H1 (cell line): Measurements from ENCODE around the gene INHA. TPM values are rescaled to one million over a fixed set of nuclear protein-coding genes. Genes with fewer than 3 reads are reported as not detected.
A peak's percentile ranks its signal among the peaks of the same experiment; 100 is the strongest.

ENCODE experiments used
- CTCF ChIA-PET: fragments of 300-600 bp; sonication (Branson Sonifier 250); formaldehyde crosslinking; loops from one replicate; lab custom pipeline; 2021; ENCODE audit not compliant: partially characterized antibody; lab: Charles Lee
- POLR2A ChIA-PET: fragments of 300-600 bp; sonication (Branson Sonifier 250); formaldehyde crosslinking; loops from one replicate; lab custom pipeline; 2021; ENCODE audit warnings: inconsistent platforms; ENCODE audit not compliant: partially characterized antibody; lab: Charles Lee
- DNase-seq, 2 experiments: peaks; one replicate each; pipeline versions ENCODE4 v3.0.0 to v3.0.0-alpha.2; 2010 to 2022; ENCODE audit warnings: low spot score in 2 of 2, low read depth in 1 of 2, mixed read lengths in 1 of 2
- FAIRE-seq: peaks from 2 replicates; lab custom pipeline; 2011; peaks lifted over from hg19 to GRCh38; lab: Jason Lieb, UNC
- H2AFZ ChIP-seq: 2 replicates; pipeline ENCODE4 v1.8.1; 2012; ENCODE audit warnings: low read length, inconsistent platforms
- H2AK5ac ChIP-seq: 2 replicates; pipeline ENCODE4 v1.6.1; 2013; ENCODE audit warnings: low read depth, low read length
- H2BK120ac ChIP-seq: replicated peaks from 2 replicates; pipeline ENCODE3; 2013; ENCODE audit warnings: low read depth, low read length, inconsistent platforms
- H2BK12ac ChIP-seq: 2 replicates; pipeline ENCODE4 v1.6.1; 2013; ENCODE audit warnings: low read depth, low read length
- H2BK15ac ChIP-seq: 2 replicates; pipeline ENCODE4 v1.6.1; 2013; ENCODE audit warnings: low read length
- H2BK20ac ChIP-seq: 2 replicates; pipeline ENCODE4 v1.6.1; 2013; ENCODE audit warnings: low read length
- H2BK5ac ChIP-seq: 2 replicates; pipeline ENCODE4 v1.6.1; 2013; ENCODE audit warnings: low read depth, low read length
- H3K14ac ChIP-seq: 2 replicates; pipeline ENCODE4 v1.6.1; 2013; ENCODE audit warnings: inconsistent platforms; ENCODE audit not compliant: insufficient read length
- H3K18ac ChIP-seq: 2 replicates; pipeline ENCODE4 v1.6.1; 2013; ENCODE audit warnings: low read length; ENCODE audit errors: extremely low read depth
- H3K23ac ChIP-seq: 2 replicates; pipeline ENCODE4 v1.6.1; 2013; ENCODE audit warnings: inconsistent platforms; ENCODE audit not compliant: insufficient read length
- H3K23me2 ChIP-seq: 2 replicates; pipeline ENCODE4 v1.6.1; 2013; ENCODE audit warnings: low read depth, low read length
- H3K27ac ChIP-seq: 2 replicates; pipeline ENCODE4 v1.6.1; 2011; ENCODE audit warnings: low read depth, low read length, inconsistent platforms
- H3K27me3 ChIP-seq, 4 experiments: replicated peaks in 1 of 4; 1 replicate in 1 of 4; 2 replicates in 3 of 4; pipeline versions ENCODE4 v1.6.1 to v1.8.1; 2011 to 2013; ENCODE audit warnings: low read length in 3 of 4, mild to moderate bottlenecking in 3 of 4, inconsistent platforms in 2 of 4, mixed read lengths in 2 of 4, moderate library complexity in 1 of 4; ENCODE audit not compliant: control insufficient read depth in 3 of 4, insufficient read depth in 3 of 4; ENCODE audit errors: extremely low read depth in 1 of 4
- H3K36me3 ChIP-seq, 4 experiments: 2 replicates each; pipeline versions ENCODE4 v1.6.1 to v1.8.1; 2011 to 2013; ENCODE audit warnings: mild to moderate bottlenecking in 4 of 4, low read length in 3 of 4, moderate library complexity in 2 of 4, control low read depth in 1 of 4, inconsistent platforms in 1 of 4; ENCODE audit not compliant: insufficient read depth in 4 of 4, control insufficient read depth in 2 of 4
- H3K4ac ChIP-seq: replicated peaks from 2 replicates; pipeline ENCODE3; 2013; ENCODE audit warnings: low read length, low read depth, mixed read lengths, inconsistent platforms; ENCODE audit not compliant: insufficient read length
- H3K4me1 ChIP-seq, 4 experiments: replicated peaks in 1 of 4; 1 replicate in 1 of 4; 2 replicates in 3 of 4; pipeline versions ENCODE4 v1.6.1 to v1.8.1; 2011 to 2013; ENCODE audit warnings: low read length in 3 of 4, inconsistent platforms in 2 of 4, mixed read lengths in 1 of 4; ENCODE audit not compliant: insufficient read depth in 4 of 4, control insufficient read depth in 3 of 4
- H3K4me2 ChIP-seq, 2 experiments: 2 replicates each; pipeline versions ENCODE4 v1.6.1 to v1.8.1; 2011 to 2013; ENCODE audit warnings: low read depth in 2 of 2, low read length in 2 of 2, control low read depth in 1 of 2, inconsistent platforms in 1 of 2, mild to moderate bottlenecking in 1 of 2; ENCODE audit not compliant: insufficient read depth in 1 of 2
- H3K4me3 ChIP-seq, 4 experiments: fragments of 200-600, 300-600 bp in 1 of 4; sonication (generic), shearing (Covaris generic), sonication (Bioruptor Twin) in 1 of 4; 2 replicates each; pipeline versions ENCODE4 v1.5.1 to v1.8.1; 2011 to 2016; ENCODE audit warnings: low read length in 4 of 4, low read depth in 3 of 4, control low read depth in 2 of 4, inconsistent platforms in 2 of 4, mild to moderate bottlenecking in 2 of 4, mixed read lengths in 1 of 4, moderate library complexity in 1 of 4; ENCODE audit not compliant: insufficient read depth in 2 of 4; ENCODE audit errors: extremely low read depth in 1 of 4
- H3K56ac ChIP-seq: replicated peaks from 2 replicates; pipeline ENCODE3; 2013; ENCODE audit warnings: low read depth, mild to moderate bottlenecking, mixed read lengths, low read length, inconsistent platforms; ENCODE audit not compliant: insufficient read length
- H3K79me1 ChIP-seq: 2 replicates; pipeline ENCODE4 v1.6.1; 2013; ENCODE audit warnings: low read depth, low read length, control low read depth
- H3K79me2 ChIP-seq, 2 experiments: 2 replicates each; pipeline versions ENCODE4 v1.6.1 to v1.8.1; 2012 to 2013; ENCODE audit warnings: low read length in 2 of 2, mild to moderate bottlenecking in 2 of 2, inconsistent platforms in 1 of 2; ENCODE audit not compliant: insufficient read depth in 2 of 2, control insufficient read depth in 1 of 2
- H3K9ac ChIP-seq, 4 experiments: replicated peaks in 1 of 4; 1 replicate in 1 of 4; 2 replicates in 3 of 4; pipeline versions ENCODE4 v1.6.1 to v1.8.1; 2011 to 2013; ENCODE audit warnings: low read depth in 3 of 4, low read length in 3 of 4, control low read depth in 2 of 4, mild to moderate bottlenecking in 2 of 4, moderate library complexity in 2 of 4, inconsistent platforms in 1 of 4; ENCODE audit errors: extremely low read depth in 1 of 4
- H3K9me3 ChIP-seq, 2 experiments: 2 replicates each; pipeline versions ENCODE4 v1.6.1 to v1.8.1; 2012 to 2013; ENCODE audit warnings: mild to moderate bottlenecking in 2 of 2, moderate library complexity in 2 of 2, control low read depth in 1 of 2, inconsistent platforms in 1 of 2, low read depth in 1 of 2, low read length in 1 of 2, mixed read lengths in 1 of 2; ENCODE audit not compliant: insufficient read depth in 2 of 2
- H4K20me1 ChIP-seq, 2 experiments: replicated peaks in 1 of 2; 2 replicates each; pipeline versions ENCODE3 to v1.8.1; 2011 to 2013; ENCODE audit warnings: inconsistent platforms in 2 of 2, low read length in 2 of 2, mild to moderate bottlenecking in 1 of 2; ENCODE audit not compliant: insufficient read depth in 2 of 2, control insufficient read depth in 1 of 2
- H4K5ac ChIP-seq: 2 replicates; pipeline ENCODE4 v1.6.1; 2013; ENCODE audit warnings: low read length, low read depth, mixed read lengths, inconsistent platforms; ENCODE audit not compliant: insufficient read length
- H4K8ac ChIP-seq: 2 replicates; pipeline ENCODE4 v1.8.0; 2013; ENCODE audit warnings: mild to moderate bottlenecking, moderate library complexity, low read length, inconsistent platforms; ENCODE audit not compliant: insufficient read depth; ENCODE audit errors: extremely low read depth
- H4K91ac ChIP-seq: replicated peaks from 2 replicates; pipeline ENCODE3; 2013; ENCODE audit warnings: low read length, mixed read lengths, inconsistent platforms; ENCODE audit not compliant: insufficient read length
- CEBPB ChIP-seq: IDR thresholded peaks from 2 replicates; pipeline ENCODE4 v1.6.1; 2012; ENCODE audit warnings: low read depth, low read length
- RFX5 ChIP-seq: IDR thresholded peaks from 2 replicates; pipeline ENCODE4 v1.6.1; 2011; ENCODE audit warnings: low read depth, low read length, improper control_type of control experiment, borderline replicate concordance
- RXRA ChIP-seq: IDR thresholded peaks from 2 replicates; pipeline ENCODE4 v1.6.1; 2011; ENCODE audit warnings: low read depth, mild to moderate bottlenecking, low read length, moderate library complexity; ENCODE audit not compliant: insufficient read depth
- WGBS, 2 experiments: shearing (Covaris generic) in 1 of 2; methylation state at CpG; one replicate each; pipeline versions ENCODE4 v1.1.6 to v1.1.7; 2013 to 2015; ENCODE audit warnings: low lambda C conversion rate in 2 of 2, mixed read lengths in 2 of 2, inconsistent platforms in 1 of 2, low coverage in 1 of 2, missing lambda C conversion rate in 1 of 2; ENCODE audit not compliant: insufficient replicate concordance in 2 of 2, insufficient coverage in 1 of 2, insufficient read length in 1 of 2; ENCODE audit errors: extremely low coverage in 1 of 2, missing lambda C conversion rate in 1 of 2; 5-methylcytosine and 5-hydroxymethylcytosine counted together
- polyA plus RNA-seq, 7 experiments: library from polyadenylated mRNA; depleted of rRNA in 3 of 7; stranded (reverse) in 5 of 7; unstranded in 2 of 7; fragments of >200 nt in 5 of 7; fragments of 200-250 nt in 2 of 7; gene quantifications; 1 replicate in 5 of 7; 2 replicates in 1 of 7; 4 replicates in 1 of 7; pipeline versions ENCODE4 v1.2.1 to v1.2.3, GENCODE V29; 2011 to 2013; ENCODE audit warnings: missing spikeins in 2 of 7, mixed read lengths in 2 of 7
- total RNA-seq: library from RNA; stranded (reverse); fragmentation: NEBNext Ultra II Directional; extraction: Animal tissue kit (Norgen Biotek cat#: 25700); gene quantifications from 2 replicates; pipeline ENCODE4 v1.2.1, GENCODE V29; 2021

INHA gene
- total and polyA plus RNA-seq, 2 of the 8 experiments (the other 6 are each of a cell fraction or from before 2014, with no cell fraction given), result 0.65 to 2.7 TPM

DNA sequence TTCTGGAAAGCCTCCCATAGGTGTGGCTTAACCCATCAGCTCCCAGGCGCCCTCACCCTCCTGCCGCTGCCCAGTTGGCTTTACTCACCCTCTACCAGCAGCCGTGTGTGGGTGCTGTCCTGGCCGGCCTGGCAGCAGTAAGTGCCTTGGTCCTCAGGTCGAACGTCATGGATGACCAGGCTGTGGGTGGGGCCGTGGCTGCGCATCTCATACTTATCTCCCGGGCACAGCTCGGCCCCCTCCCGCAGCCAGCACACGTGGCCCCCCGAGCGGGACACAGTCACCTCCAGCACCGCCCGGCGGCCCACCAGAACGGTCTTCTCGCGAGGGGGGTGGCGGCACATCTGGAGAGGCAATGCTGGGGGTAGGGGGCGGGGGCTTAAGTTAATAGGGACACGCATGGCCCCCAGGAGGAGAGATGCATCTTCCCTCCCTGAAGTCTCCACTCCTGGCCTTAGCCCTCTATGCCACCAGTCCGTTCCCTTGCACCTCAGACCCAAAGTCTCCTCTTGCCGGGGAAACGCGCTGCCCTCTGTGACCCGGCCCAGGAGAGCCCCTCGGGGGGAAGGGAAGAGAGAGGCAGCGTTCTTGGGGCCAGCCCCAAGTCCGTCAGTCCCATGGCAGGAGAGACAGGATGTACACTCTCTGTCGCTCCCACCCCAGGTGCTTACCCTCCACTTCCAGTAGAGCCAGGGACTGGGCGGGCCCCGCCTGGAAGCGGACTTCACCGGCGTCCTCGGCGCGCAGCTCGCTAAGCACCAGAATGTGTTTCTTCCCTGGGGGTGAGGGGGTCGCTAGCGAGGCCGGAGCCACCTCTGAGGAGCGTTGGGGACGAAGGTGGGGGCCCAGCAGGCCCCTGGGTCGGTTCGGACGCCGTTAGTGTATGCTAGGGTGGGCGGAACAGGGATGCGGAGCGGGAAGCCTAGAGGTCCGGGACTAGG lies 20.4 kb upstream of the INHA start:
- no peak overlapping the region for H2BK120ac ChIP-seq
- H4K91ac ChIP-seq, result peak overlapping the region; percentile 76
- peak overlapping the region; percentile 90 to 95 for H3K4me2 ChIP-seq
- H3K4me1 ChIP-seq, result peaks cover 0 to 15% (median 8%) of the 10 kb centered on the region in 4 experiments; a peak in 6 of 7 replicates
- peak overlapping the region; percentile 78 for H3K18ac ChIP-seq
- H3K56ac ChIP-seq, result peak overlapping the region; percentile 66
- no peak for FAIRE-seq
- peak overlapping the region; percentile 60 for H4K5ac ChIP-seq
- H3K36me3 ChIP-seq, result peaks cover 0 to 3% (median 0%) of the 10 kb centered on the region in 4 experiments; a peak in 3 of 8 replicates
- H3K23me2 ChIP-seq, result peaks cover 17% of the 10 kb centered on the region; the same call in 1 of the 2 replicates
- no peak for DNase-seq
- no peak overlapping the region for H3K14ac ChIP-seq
- peak overlapping the region; percentile 58 to 77 (median 68) for H3K4me3 ChIP-seq
- H3K23ac ChIP-seq, result no peak overlapping the region
- peak overlapping the region; percentile 16; the same call in 1 of the 2 replicates for H2BK15ac ChIP-seq
- ChIA-PET CTCF (interaction anchor here (0.8 to 19.7 kb wide), 10 partner anchors 8 to 176 kb away, joined by 3 to 293 read pairs (median 4); partner anchors contain the start of genes CHPF, OBSL1 and TMEM198), POLR2A (interaction anchor here (0.8 to 17.5 kb wide), 12 partner anchors 7 to 66 kb away, joined by 3 to 293 read pairs (median 4); partner anchors contain the start of genes CHPF, INHA, OBSL1 and STK11IP)
- no peak overlapping the region for H2BK12ac ChIP-seq
- H3K79me1 ChIP-seq, result peaks cover 2% of the 10 kb centered on the region; the same call in 1 of the 2 replicates
- peaks cover 3 to 13% of the 10 kb centered on the region in 2 experiments for H4K20me1 ChIP-seq
- peak overlapping the region; percentile 77; the same call in 1 of the 2 replicates for H2BK5ac ChIP-seq
- 3% methylated on average over 40 of the region's 54 CpGs; no CpG with 5 or more reads in 1 of the 2 experiments for WGBS, 2 experiments
- no peaks in the 10 kb centered on the region for H3K9me3 ChIP-seq
- no peak overlapping the region for H2BK20ac ChIP-seq
- no peak overlapping the region for H3K4ac ChIP-seq
- peak overlapping the region; percentile 65 for H4K8ac ChIP-seq
- H3K27ac ChIP-seq, result no peak overlapping the region; the same call in 1 of the 2 replicates
- no peak overlapping the region for H2AK5ac ChIP-seq
- no peaks in the 10 kb centered on the region for H3K79me2 ChIP-seq
- no peak overlapping the region; the same call in 1 of the 2 replicates for H2AFZ ChIP-seq
- H3K27me3 ChIP-seq, result peaks cover 0 to 15% (median 13%) of the 10 kb centered on the region in 4 experiments; a peak in 6 of 7 replicates
- peak overlapping the region in 3 of 4 experiments; percentile 57 to 69 (median 60); a peak in 5 of 7 replicates for H3K9ac ChIP-seq
- no peak for TF ChIP-seq RFX5
- no peak for TF ChIP-seq RXRA
- no peak for TF ChIP-seq CEBPB
